Smooth muscle cell (in vitro differentiated cells): Measurements from ENCODE around the gene BTBD9. TPM values are rescaled to one million over a fixed set of nuclear protein-coding genes. Genes with fewer than 3 reads are reported as not detected.

Experiments
- DNase-seq: peaks from one replicate; lab custom pipeline; 2025; ENCODE audit not compliant: unreplicated experiment; lab: John Stamatoyannopoulos, UW
- H2AFZ ChIP-seq: fragments of 200-600 bp; sonication (generic); 2 replicates; pipeline ENCODE4 v1.6.0; 2016; ENCODE audit warnings: antibody characterized with exemption, low read depth, mild to moderate bottlenecking
- H3F3A ChIP-seq: fragments of 200-600 bp; sonication (generic); 2 replicates; pipeline ENCODE4 v1.6.0; 2017; ENCODE audit warnings: antibody characterized with exemption, low read depth
- H3K27ac ChIP-seq: fragments of 200-600 bp; sonication (generic); 2 replicates; pipeline ENCODE4 v1.5.1; 2016; ENCODE audit warnings: low read depth, mild to moderate bottlenecking
- H3K27me3 ChIP-seq: fragments of 200-600 bp; sonication (generic); 2 replicates; pipeline ENCODE4 v1.6.1; 2016; ENCODE audit warnings: low read depth, mild to moderate bottlenecking
- H3K36me3 ChIP-seq: fragments of 200-600 bp; sonication (generic); 2 replicates; pipeline ENCODE4 v1.5.1; 2016; ENCODE audit warnings: low read depth
- H3K4me1 ChIP-seq: fragments of 200-600 bp; sonication (generic); 2 replicates; pipeline ENCODE4 v1.5.1; 2016; ENCODE audit warnings: low read depth
- H3K4me2 ChIP-seq: fragments of 200-600 bp; sonication (generic); 2 replicates; pipeline ENCODE4 v1.6.0; 2016; ENCODE audit warnings: mild to moderate bottlenecking
- H3K4me3 ChIP-seq: fragments of 200-600 bp; sonication (generic); 2 replicates; pipeline ENCODE4 v1.5.1; 2016; ENCODE audit warnings: mild to moderate bottlenecking
- H3K79me2 ChIP-seq: fragments of 200-600 bp; sonication (generic); 2 replicates; pipeline ENCODE4 v1.6.0; 2016; ENCODE audit warnings: low read depth, mild to moderate bottlenecking
- H3K9ac ChIP-seq: fragments of 200-600 bp; sonication (generic); 2 replicates; pipeline ENCODE4 v1.6.0; 2016; ENCODE audit warnings: low read depth
- H3K9me3 ChIP-seq: fragments of 200-600 bp; sonication (generic); replicated peaks from 2 replicates; pipeline ENCODE4 v1.5.1; 2016; ENCODE audit warnings: low read depth
- H4K20me1 ChIP-seq: fragments of 200-600 bp; sonication (generic); 2 replicates; pipeline ENCODE4 v1.6.0; 2016; ENCODE audit warnings: low read depth
- CTCF ChIP-seq: fragments of 200-600 bp; sonication (generic); IDR thresholded peaks from 2 replicates; pipeline ENCODE4 v1.5.1; 2017; ENCODE audit warnings: borderline replicate concordance, mild to moderate bottlenecking, antibody characterized with exemption; ENCODE audit not compliant: insufficient read depth, poor library complexity, severe bottlenecking
- WGBS: methylation state at CpG from one replicate; pipeline ENCODE4 v1.1.7; 2016; ENCODE audit warnings: low lambda C conversion rate; 5-methylcytosine and 5-hydroxymethylcytosine counted together
- polyA plus RNA-seq: library from polyadenylated mRNA; unstranded; fragments of >200 nt; fragmentation: Nextera tagmentation; extraction: Ambion mirVana; gene quantifications from 2 replicates; pipeline ENCODE4 v1.2.1, GENCODE V29; 2016
- total RNA-seq: library from RNA; depleted of rRNA; stranded (reverse); fragments of >200 nt; gene quantifications from 2 replicates; pipeline ENCODE4 v1.2.3, GENCODE V29; 2014

Gene BTBD9
- total and polyA plus RNA-seq, 2 experiments from 2014 or later = 5.6 to 12.5 TPM

- no peaks in the 10 kb centered on the region for H3K27me3 ChIP-seq
- no peaks in the 10 kb centered on the region for H3K9me3 ChIP-seq
- no peak for DNase-seq
- peaks cover 4% of the 10 kb centered on the region for H3K4me1 ChIP-seq
- H3K9ac ChIP-seq = peak overlapping the region; percentile 54
- no peak for TF ChIP-seq CTCF
- peak overlapping the region; percentile 49 for H3K27ac ChIP-seq
- H3K4me3 ChIP-seq = no peak overlapping the region
- no peaks in the 10 kb centered on the region for H3K79me2 ChIP-seq
- H3K36me3 ChIP-seq = no peaks in the 10 kb centered on the region
- H3F3A ChIP-seq = no peaks in the 10 kb centered on the region
- no peaks in the 10 kb centered on the region for H4K20me1 ChIP-seq
- no peak overlapping the region for H2AFZ ChIP-seq
- H3K4me2 ChIP-seq = peak overlapping the region; percentile 40
- 84% methylated on average over 5 of the region's 5 CpGs for WGBS
Observed at GRCh38 chr6:38337819-38338465, 301.8 kb downstream of the BTBD9 start.

DNA sequence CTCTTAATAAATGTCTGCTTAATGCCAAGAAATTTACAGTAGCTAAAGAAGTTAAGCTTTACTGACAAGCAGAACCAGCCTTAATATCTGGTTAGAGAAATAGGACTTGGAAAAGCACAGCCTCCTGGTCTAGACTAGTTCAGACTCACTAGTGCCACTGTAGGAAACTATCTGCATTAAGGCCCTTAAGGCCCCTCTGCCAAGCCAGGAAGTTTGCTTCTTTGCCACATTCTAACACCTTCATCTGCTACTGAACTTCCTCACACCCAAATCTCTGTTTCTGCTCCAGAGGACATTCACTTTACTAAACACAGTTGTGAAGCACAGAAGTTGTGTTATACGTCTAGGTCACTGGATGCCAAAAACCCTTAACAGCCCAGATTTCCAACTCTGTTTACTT, 302.8 kb downstream of the BTBD9 start:
- no peak for TF ChIP-seq CTCF
- Histone ChIP-seq H2AFZ (no peak overlapping the region), H3K9me3 (no peaks in the 10 kb centered on the region), H3K27me3 (no peaks in the 10 kb centered on the region), H3K9ac (no peak overlapping the region), H3K4me1 (peaks cover 4% of the 10 kb centered on the region), H3K36me3 (no peaks in the 10 kb centered on the region), H4K20me1 (no peaks in the 10 kb centered on the region), H3K27ac (peak overlapping the region; percentile 49), H3K4me3 (no peak overlapping the region), H3K4me2 (no peak overlapping the region), H3K79me2 (no peaks in the 10 kb centered on the region), H3F3A (no peaks in the 10 kb centered on the region)
- no peak for DNase-seq
- 58% methylated on average over 1 of the region's 1 CpG for WGBS

GRCh38 chr6:38326837-38327236, 312.9 kb downstream of the BTBD9 start:
- Histone ChIP-seq H4K20me1 (no peaks in the 10 kb centered on the region), H3K4me3 (no peak overlapping the region), H3F3A (no peaks in the 10 kb centered on the region), H3K27ac (no peak overlapping the region), H3K4me1 (no peaks in the 10 kb centered on the region), H3K4me2 (no peak overlapping the region), H3K36me3 (no peaks in the 10 kb centered on the region), H3K9ac (no peak overlapping the region), H3K9me3 (no peaks in the 10 kb centered on the region), H3K27me3 (no peaks in the 10 kb centered on the region), H2AFZ (no peak overlapping the region), H3K79me2 (no peaks in the 10 kb centered on the region)
- TF ChIP-seq CTCF = no peak
- WGBS = 72% methylated on average over 1 of the region's 1 CpG
- DNase-seq = no peak

DNA sequence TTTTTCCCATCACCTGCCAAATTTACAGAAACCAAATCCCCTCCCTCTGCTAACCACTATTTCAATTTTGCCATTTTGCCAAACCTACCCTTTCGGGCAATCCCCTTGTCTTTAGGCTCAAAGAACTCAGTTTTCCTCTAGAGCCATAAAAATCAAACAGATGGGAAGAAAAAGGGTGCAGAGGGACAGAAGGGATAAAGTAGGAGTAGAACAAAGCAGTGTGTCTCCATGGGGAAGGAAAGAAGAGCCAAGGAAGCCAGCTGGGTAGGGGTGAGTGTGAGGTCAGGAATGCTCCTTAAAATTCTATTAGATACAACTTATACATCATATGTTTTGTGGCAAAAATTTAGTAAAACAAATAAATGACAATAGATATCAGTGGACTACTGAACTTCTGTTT, 316.5 kb downstream of the BTBD9 start:
- no peak for DNase-seq
- Histone ChIP-seq H3K4me3 (no peak overlapping the region), H3F3A (no peaks in the 10 kb centered on the region), H3K27me3 (no peaks in the 10 kb centered on the region), H3K9me3 (no peaks in the 10 kb centered on the region), H3K79me2 (no peaks in the 10 kb centered on the region), H2AFZ (no peak overlapping the region), H3K4me2 (no peak overlapping the region), H3K9ac (no peak overlapping the region), H4K20me1 (no peaks in the 10 kb centered on the region), H3K4me1 (no peaks in the 10 kb centered on the region), H3K36me3 (no peaks in the 10 kb centered on the region), H3K27ac (no peak overlapping the region)
- WGBS = 95% methylated on average over 1 of the region's 1 CpG
- no peak for TF ChIP-seq CTCF
